T-helper 1 cell treated with Interleukin-12 subunit alpha and Interleukin-12 subunit beta and Interleukin-4 antibody, amounts not matched to agents 30 μg/mL and 1 μg/mL, for 36 hours (primary cell): Measurements from ENCODE around the gene PSMB7.

Experiments used
- H3K27ac Mint-ChIP-seq: one replicate; pipeline ENCODE4 v1.8.0; 2021; ENCODE audit warnings: mild to moderate bottlenecking, mixed read lengths
- H3K27me3 Mint-ChIP-seq: one replicate; pipeline ENCODE4 v1.8.0; 2021; ENCODE audit warnings: low read depth, mixed read lengths
- H3K36me3 Mint-ChIP-seq: one replicate; pipeline ENCODE4 v1.8.0; 2021; ENCODE audit warnings: low read depth, mixed read lengths
- H3K4me1 Mint-ChIP-seq: one replicate; pipeline ENCODE4 v1.8.0; 2021; ENCODE audit warnings: low read depth, mixed read lengths
- H3K4me3 Mint-ChIP-seq: one replicate; pipeline ENCODE4 v1.8.0; 2021; ENCODE audit warnings: mild to moderate bottlenecking, moderate library complexity, mixed read lengths
- H3K9me3 Mint-ChIP-seq: one replicate; pipeline ENCODE4 v1.8.0; 2021; ENCODE audit warnings: mixed read lengths

Gene PSMB7

GRCh38 chr9:124335320-124335707 lies 79.9 kb downstream of the PSMB7 start:
- no peaks in the 10 kb centered on the region for H3K4me1 Mint-ChIP-seq
- no peaks in the 10 kb centered on the region for H3K9me3 Mint-ChIP-seq

GRCh38 chr9:124334568-124335319 lies 80.5 kb downstream of the PSMB7 start:
- no peak overlapping the region for H3K27ac Mint-ChIP-seq
- H3K27me3 Mint-ChIP-seq: no peaks in the 10 kb centered on the region
- H3K4me1 Mint-ChIP-seq: no peaks in the 10 kb centered on the region
- H3K4me3 Mint-ChIP-seq: no peak overlapping the region
- no peaks in the 10 kb centered on the region for H3K9me3 Mint-ChIP-seq
- H3K36me3 Mint-ChIP-seq: no peaks in the 10 kb centered on the region

More at GRCh38 chr9:124335320-124335707, 79.9 kb downstream of the PSMB7 start:
- Mint-ChIP-seq H3K36me3 (no peaks in the 10 kb centered on the region), H3K4me3 (no peak overlapping the region), H3K27ac (no peak overlapping the region), H3K27me3 (no peaks in the 10 kb centered on the region)

- Mint-ChIP-seq H3K4me1 (no peaks in the 10 kb centered on the region), H3K36me3 (no peaks in the 10 kb centered on the region)
Observed at GRCh38 chr9:124333203-124333579, 82.1 kb downstream of the PSMB7 start.

GRCh38 chr9:124332361-124333202 lies 82.7 kb downstream of the PSMB7 start:
- no peak overlapping the region for H3K4me3 Mint-ChIP-seq
- no peaks in the 10 kb centered on the region for H3K27me3 Mint-ChIP-seq
- no peak overlapping the region for H3K27ac Mint-ChIP-seq
- no peaks in the 10 kb centered on the region for H3K4me1 Mint-ChIP-seq
- no peaks in the 10 kb centered on the region for H3K9me3 Mint-ChIP-seq
- no peaks in the 10 kb centered on the region for H3K36me3 Mint-ChIP-seq

More at GRCh38 chr9:124333203-124333579, 82.1 kb downstream of the PSMB7 start:
- Mint-ChIP-seq H3K4me3 (no peak overlapping the region), H3K9me3 (no peaks in the 10 kb centered on the region), H3K27me3 (no peaks in the 10 kb centered on the region), H3K27ac (no peak overlapping the region)

DNA sequence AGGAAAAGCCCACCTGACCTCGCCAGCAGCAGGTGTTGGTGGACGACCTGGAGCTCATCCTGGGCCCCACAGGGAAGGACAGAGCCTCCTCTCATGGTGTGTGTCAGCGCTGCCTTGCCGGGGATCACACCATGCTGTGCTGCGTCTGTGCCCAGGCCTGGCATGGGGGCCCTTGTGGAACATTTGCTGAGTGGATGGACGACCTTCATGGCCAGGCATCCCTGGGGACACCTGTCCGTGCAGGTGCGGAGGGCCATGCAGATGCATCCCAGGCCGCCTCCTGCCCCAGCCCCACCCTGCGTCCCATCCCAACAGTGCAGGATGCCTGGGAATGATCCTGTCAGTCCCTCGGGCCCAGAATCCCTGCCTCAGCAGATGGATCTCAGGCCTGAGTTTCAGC lies 83.7 kb downstream of the PSMB7 start:
- Mint-ChIP-seq H3K27me3 (no peaks in the 10 kb centered on the region), H3K4me1 (no peaks in the 10 kb centered on the region), H3K36me3 (no peaks in the 10 kb centered on the region), H3K27ac (no peak overlapping the region), H3K4me3 (no peak overlapping the region), H3K9me3 (no peaks in the 10 kb centered on the region)

DNA sequence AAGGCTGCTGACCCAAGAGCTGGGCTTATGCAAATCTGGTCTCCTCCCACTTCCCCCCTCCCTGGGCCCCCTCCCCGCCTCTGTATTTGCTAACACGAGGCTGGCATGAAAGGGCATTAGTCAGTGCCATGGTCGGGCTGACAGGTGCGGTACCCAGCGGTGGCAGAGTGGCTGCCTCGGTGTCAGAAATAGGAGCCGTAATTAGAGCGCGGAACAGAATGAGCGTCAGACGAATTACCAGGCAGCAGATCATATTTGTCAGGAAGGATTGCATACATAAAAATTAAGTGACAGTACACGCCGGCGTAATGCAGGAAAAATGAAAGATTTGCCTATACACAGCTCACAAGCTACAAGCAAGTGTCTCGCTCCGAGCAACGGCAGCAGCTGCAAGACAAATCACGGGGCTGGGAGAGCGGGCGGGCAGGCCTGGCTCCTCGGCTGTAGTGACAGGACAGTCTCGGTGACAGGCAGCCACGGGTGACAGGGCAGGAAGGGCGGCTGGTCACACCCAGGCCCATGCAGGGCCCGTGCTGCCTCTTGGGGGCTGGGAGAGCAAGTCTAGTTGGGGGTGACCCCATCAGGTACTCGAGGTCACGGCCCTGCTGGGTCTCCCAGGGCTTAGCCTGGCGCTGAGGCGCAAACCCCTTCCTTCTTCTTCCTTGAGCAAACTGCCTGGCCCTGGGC lies 85.1 kb downstream of the PSMB7 start:
- H3K4me3 Mint-ChIP-seq: no peak overlapping the region

DNA sequence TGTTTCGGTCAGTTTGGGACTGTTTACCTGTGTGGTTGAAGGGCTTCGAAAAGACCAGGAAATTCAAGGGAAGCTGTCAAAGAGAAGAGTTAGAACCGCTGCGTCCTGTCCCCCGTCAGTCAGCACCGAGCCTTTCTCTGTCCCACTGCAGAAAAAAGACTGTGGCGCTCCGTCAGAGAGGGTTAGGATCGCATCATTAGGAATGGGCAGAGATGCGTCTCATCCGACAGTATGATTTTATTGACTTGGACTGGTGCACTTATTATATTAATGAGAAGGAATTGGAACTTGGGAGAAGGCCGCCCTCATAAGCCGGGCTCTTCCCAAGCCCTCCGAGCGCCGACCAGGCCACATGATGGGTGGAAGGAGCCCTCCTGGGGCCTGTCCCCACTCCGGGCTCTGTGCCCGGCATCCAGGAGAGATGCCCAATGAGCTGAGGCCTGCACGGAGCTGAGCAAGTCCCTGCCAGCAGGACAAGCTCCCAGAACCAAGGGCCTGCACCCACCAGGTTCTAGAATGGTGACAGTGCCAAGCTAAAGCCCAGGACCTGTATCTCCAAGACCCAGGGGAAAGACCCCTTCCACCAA lies 85.9 kb downstream of the PSMB7 start:
- no peaks in the 10 kb centered on the region for H3K27me3 Mint-ChIP-seq
- H3K4me3 Mint-ChIP-seq: no peak overlapping the region
- H3K9me3 Mint-ChIP-seq: no peaks in the 10 kb centered on the region
- H3K4me1 Mint-ChIP-seq: no peaks in the 10 kb centered on the region
- no peak overlapping the region for H3K27ac Mint-ChIP-seq
- H3K36me3 Mint-ChIP-seq: no peaks in the 10 kb centered on the region

More for the DNA sequence above, 85.1 kb downstream of the PSMB7 start:
- Mint-ChIP-seq H3K27me3 (no peaks in the 10 kb centered on the region), H3K27ac (no peak overlapping the region), H3K9me3 (no peaks in the 10 kb centered on the region), H3K36me3 (no peaks in the 10 kb centered on the region), H3K4me1 (no peaks in the 10 kb centered on the region)

DNA sequence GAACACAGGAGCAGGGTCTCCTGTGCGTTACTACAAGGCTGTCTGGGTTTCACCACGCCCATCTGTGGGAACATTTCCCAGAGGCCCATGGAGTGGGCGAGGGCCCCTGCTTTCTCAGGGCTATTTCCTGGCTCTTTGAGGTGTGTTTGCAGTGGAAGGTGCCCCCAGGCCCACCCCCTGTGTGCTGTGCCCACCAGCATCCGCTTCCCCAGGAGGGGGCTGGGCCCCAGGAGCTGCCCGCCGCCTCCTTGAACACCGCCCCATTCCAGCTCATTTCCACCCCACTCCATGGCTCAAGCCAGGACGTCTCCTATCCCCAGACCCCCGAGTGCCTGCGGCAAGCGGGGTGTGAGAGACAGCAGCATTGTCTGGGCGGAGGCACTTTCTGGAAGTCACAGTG lies 87.0 kb downstream of the PSMB7 start:
- no peaks in the 10 kb centered on the region for H3K9me3 Mint-ChIP-seq
- H3K4me1 Mint-ChIP-seq: no peaks in the 10 kb centered on the region
- H3K36me3 Mint-ChIP-seq: no peaks in the 10 kb centered on the region
- no peaks in the 10 kb centered on the region for H3K27me3 Mint-ChIP-seq
- no peak overlapping the region for H3K27ac Mint-ChIP-seq
- no peak overlapping the region for H3K4me3 Mint-ChIP-seq

DNA sequence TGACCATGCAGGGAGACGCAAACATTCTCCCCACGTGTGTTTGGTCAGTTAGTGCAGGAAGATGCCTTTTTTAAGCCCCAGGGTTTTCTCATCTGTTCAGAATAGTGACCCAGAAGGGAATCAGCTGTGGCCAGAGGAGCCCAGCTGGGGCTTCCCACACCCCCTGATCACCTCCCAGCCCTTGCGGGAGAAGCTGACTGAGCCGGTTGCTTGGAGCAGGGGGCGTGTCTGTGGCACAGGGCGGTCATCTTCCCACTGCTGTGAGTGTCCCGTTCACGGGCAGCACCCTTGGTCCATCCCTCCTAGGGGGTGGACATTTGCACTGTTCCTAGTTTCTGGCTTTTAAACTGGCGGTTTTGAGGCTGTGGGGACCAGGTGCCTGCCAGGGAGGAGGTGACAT lies 87.8 kb downstream of the PSMB7 start:
- no peaks in the 10 kb centered on the region for H3K27me3 Mint-ChIP-seq
- no peaks in the 10 kb centered on the region for H3K36me3 Mint-ChIP-seq
- H3K4me1 Mint-ChIP-seq: no peaks in the 10 kb centered on the region
- H3K27ac Mint-ChIP-seq: no peak overlapping the region
- H3K9me3 Mint-ChIP-seq: no peaks in the 10 kb centered on the region
- no peak overlapping the region for H3K4me3 Mint-ChIP-seq

GRCh38 chr9:124326378-124326777 lies 88.9 kb downstream of the PSMB7 start:
- H3K27me3 Mint-ChIP-seq: no peaks in the 10 kb centered on the region
- no peaks in the 10 kb centered on the region for H3K9me3 Mint-ChIP-seq
- no peak overlapping the region for H3K4me3 Mint-ChIP-seq
- no peaks in the 10 kb centered on the region for H3K36me3 Mint-ChIP-seq
- H3K27ac Mint-ChIP-seq: no peak overlapping the region
- no peaks in the 10 kb centered on the region for H3K4me1 Mint-ChIP-seq

DNA sequence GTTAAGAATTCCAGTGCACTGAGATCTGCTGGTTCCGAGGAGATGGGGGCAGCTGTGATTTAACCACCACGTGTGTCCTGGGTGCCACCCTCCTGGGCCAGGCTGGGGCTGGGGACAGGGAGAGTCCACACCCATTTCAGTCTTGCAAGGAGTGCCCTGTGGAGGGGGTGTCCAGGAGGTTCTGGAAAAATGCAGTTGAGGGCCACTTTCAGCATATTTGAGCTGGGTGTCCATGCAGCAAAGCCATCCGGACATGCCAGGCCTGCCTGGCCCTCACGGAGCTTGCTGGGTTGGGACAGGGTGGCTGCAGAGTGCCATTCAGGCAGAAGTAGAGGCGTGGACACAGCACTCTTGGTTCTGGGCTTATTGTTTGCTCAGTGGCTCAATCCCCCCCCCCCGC lies 89.4 kb downstream of the PSMB7 start:
- H3K4me3 Mint-ChIP-seq: no peak overlapping the region
- H3K36me3 Mint-ChIP-seq: no peaks in the 10 kb centered on the region
- no peaks in the 10 kb centered on the region for H3K27me3 Mint-ChIP-seq
- no peaks in the 10 kb centered on the region for H3K4me1 Mint-ChIP-seq
- no peaks in the 10 kb centered on the region for H3K9me3 Mint-ChIP-seq
- H3K27ac Mint-ChIP-seq: no peak overlapping the region

DNA sequence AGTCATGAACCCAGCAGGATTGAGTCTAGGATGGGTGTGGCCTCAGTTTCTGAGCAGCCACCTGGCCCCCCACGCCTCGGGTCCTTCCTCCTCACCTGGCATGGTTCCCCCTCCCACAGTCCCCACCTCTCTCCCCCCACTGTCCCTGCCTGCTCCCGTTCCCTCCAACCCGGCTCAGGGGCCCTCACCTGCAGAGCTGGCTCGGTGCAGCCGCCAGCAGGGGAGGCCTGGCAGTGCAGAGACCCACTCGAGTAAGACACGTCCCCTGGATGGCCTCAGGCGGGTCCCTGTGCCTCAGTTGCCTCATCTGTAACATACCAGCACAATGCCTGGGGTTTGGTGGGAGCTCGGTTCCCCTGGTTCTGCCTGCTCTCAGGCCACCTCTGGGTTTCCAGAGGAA lies 91.3 kb downstream of the PSMB7 start:
- no peaks in the 10 kb centered on the region for H3K36me3 Mint-ChIP-seq
- H3K4me3 Mint-ChIP-seq: no peak overlapping the region
- H3K4me1 Mint-ChIP-seq: no peaks in the 10 kb centered on the region
- no peak overlapping the region for H3K27ac Mint-ChIP-seq
- no peaks in the 10 kb centered on the region for H3K9me3 Mint-ChIP-seq
- H3K27me3 Mint-ChIP-seq: no peaks in the 10 kb centered on the region

- H3K27ac Mint-ChIP-seq: no peak overlapping the region
Observed at GRCh38 chr9:124322618-124323432, 92.4 kb downstream of the PSMB7 start.

GRCh38 chr9:124321935-124322334 lies 93.3 kb downstream of the PSMB7 start:
- H3K4me3 Mint-ChIP-seq: no peak overlapping the region
- H3K36me3 Mint-ChIP-seq: no peaks in the 10 kb centered on the region
- no peaks in the 10 kb centered on the region for H3K9me3 Mint-ChIP-seq
- H3K27ac Mint-ChIP-seq: no peak overlapping the region
- no peaks in the 10 kb centered on the region for H3K27me3 Mint-ChIP-seq
- no peaks in the 10 kb centered on the region for H3K4me1 Mint-ChIP-seq

More at GRCh38 chr9:124322618-124323432, 92.4 kb downstream of the PSMB7 start:
- Mint-ChIP-seq H3K36me3 (no peaks in the 10 kb centered on the region), H3K9me3 (no peaks in the 10 kb centered on the region), H3K4me1 (no peaks in the 10 kb centered on the region), H3K27me3 (no peaks in the 10 kb centered on the region), H3K4me3 (no peak overlapping the region)
